Suprapubic skin (tissue), 3 donors: ENCODE measurements around the gene SUN2.

ENCODE experiments used
- EP300 ChIP-seq: sonication (generic); formaldehyde crosslinking; IDR thresholded peaks from one replicate; pipeline ENCODE4 v1.6.1; 2017; ENCODE audit warnings: antibody characterized with exemption
- TF ChIP-seq, protein P1 (sequence below), 2 donors: fragments of 200-600 bp in 1 of 2; fragments of 450-650 bp in 1 of 2; sonication (generic) in 1 of 2; IDR thresholded peaks; one replicate each; pipeline ENCODE4 v1.5.1; 2016 to 2019; ENCODE audit warnings: antibody characterized with exemption in 2 of 2, mild to moderate bottlenecking in 1 of 2, moderate library complexity in 1 of 2

- TF ChIP-seq, protein P1, sequence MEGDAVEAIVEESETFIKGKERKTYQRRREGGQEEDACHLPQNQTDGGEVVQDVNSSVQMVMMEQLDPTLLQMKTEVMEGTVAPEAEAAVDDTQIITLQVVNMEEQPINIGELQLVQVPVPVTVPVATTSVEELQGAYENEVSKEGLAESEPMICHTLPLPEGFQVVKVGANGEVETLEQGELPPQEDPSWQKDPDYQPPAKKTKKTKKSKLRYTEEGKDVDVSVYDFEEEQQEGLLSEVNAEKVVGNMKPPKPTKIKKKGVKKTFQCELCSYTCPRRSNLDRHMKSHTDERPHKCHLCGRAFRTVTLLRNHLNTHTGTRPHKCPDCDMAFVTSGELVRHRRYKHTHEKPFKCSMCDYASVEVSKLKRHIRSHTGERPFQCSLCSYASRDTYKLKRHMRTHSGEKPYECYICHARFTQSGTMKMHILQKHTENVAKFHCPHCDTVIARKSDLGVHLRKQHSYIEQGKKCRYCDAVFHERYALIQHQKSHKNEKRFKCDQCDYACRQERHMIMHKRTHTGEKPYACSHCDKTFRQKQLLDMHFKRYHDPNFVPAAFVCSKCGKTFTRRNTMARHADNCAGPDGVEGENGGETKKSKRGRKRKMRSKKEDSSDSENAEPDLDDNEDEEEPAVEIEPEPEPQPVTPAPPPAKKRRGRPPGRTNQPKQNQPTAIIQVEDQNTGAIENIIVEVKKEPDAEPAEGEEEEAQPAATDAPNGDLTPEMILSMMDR (IDR thresholded peaks at IDR 0.05), result peak; percentile 26 to 72
- no peak for TF ChIP-seq EP300
These were observed 10.4 kb upstream of the SUN2 start for GRCh38 chr22:38766076-38766777.
